GM21515 (cell line): ENCODE measurements around the gene HEATR9.
A peak's percentile ranks its signal among the peaks of the same experiment; 100 is the strongest.

ENCODE experiments used
- ATAC-seq: cut with Tn5 transposase; IDR thresholded peaks from one replicate; pipeline ENCODE4 v1.9.1; 2021; ENCODE audit not compliant: unreplicated experiment

The HEATR9 gene

DNA sequence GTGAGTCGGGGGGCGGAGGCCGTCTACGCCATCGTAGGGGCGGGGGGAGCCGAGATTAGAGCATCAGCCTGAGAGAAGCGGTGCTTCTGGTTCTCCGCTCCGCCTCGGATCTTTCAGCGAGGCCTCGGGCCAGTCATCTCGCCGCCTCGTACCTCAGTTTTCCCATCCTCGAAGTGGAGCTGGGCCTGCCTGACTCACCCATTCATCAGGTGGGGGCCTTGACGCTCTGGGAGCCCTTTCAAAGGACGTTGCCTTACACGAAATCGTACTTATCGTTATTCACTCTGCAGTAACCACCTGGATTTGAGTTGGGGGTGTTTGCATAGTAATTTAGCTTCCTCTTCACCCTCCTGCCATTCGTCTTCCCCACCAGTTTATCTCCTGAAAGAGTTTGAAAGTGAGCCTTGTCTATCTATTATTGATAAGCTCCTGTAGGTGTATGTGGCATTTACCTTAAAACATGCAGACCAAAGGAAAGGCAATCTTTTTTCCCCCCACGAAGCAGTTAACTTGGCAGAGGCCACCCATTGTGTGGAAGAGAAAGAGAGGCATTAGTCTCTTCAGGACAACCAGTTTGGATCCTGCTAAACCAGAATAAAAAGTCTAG, 58.7 kb downstream of the HEATR9 start:
- ATAC-seq = no peak

DNA sequence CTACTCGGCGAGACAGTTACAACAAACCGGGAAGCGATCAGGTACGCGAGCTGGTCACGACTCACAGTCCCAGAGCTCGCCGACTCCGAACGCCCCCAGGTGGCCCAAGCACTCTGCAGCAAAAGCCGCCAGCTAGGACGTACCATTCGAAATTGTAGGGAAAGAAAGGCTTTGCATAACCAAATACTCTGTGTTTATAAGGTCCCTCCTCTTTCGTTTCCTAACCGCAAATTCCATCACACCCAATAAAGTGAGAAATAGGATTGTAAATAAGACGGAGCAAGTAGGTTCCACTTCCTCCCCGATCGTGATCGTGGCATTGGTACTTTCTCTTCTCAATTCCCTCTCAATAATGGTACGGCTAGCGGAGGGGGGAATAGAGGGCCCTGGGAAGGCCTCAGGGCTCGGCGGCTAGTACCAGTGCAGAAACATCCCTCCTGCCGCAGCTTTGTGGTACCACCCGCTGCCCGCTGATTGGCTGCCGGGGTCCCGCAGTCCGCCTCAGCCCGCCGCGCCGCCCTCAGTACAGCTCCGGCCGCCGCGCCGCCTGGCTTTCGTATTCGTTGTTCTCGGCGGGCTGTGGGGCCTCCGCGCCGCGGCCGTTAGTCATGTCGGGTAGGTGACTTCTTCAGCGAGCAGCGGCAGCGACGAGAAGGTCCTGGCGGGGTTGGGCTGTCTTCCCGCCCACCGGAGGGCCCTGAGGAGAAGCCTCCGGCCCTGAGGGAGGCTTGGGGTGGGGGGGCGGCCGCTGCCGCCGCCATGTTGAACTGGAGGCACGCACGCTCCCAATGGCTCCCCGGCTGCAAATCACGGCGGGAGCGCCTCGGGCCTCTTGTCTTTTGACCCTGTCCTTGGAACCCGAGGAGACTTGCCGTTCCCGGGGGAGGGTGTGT, 59.5 kb downstream of the HEATR9 start, which contains the start of gene TAF15:
TSS of gene TAF15 (plus strand) at position 523 of the 893 bp plus-strand sequence. CDS start at position 609, 86 bp downstream.
- ATAC-seq = peak; percentile 89

DNA sequence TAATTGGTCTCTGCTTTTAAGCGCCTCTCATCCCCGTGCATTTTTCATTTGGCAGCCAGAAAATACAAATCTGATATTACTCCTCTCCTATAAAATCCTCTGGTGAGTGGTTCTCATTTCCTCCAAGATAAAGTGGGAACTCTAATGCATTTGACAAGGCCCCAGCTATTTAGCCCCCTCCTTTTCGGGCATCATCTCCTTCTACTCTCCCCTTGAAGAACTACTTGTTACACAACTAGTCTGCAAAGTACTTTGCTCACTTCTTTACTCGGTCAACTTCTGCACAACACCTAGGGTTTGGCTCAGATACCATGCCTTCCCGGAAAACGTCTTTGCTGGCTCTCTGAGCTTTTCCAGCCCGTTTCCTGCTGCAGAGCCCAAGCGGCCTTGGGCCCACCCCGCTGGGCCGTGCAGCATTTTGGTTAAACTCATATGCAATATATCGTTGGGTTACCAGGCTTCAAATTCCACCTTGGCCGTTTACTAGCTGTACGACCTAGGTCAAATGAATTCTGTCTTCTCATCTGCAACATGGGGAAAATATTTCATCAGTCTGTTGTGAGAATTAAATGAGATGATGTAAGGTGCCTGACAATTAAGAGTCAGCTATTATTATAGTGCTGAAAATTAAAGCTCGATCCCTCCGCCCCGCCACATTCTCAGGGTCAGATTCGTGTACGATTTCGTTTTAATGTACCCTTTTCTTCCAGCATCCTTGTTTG, 60.3 kb downstream of the HEATR9 start:
- ATAC-seq = no peak

DNA sequence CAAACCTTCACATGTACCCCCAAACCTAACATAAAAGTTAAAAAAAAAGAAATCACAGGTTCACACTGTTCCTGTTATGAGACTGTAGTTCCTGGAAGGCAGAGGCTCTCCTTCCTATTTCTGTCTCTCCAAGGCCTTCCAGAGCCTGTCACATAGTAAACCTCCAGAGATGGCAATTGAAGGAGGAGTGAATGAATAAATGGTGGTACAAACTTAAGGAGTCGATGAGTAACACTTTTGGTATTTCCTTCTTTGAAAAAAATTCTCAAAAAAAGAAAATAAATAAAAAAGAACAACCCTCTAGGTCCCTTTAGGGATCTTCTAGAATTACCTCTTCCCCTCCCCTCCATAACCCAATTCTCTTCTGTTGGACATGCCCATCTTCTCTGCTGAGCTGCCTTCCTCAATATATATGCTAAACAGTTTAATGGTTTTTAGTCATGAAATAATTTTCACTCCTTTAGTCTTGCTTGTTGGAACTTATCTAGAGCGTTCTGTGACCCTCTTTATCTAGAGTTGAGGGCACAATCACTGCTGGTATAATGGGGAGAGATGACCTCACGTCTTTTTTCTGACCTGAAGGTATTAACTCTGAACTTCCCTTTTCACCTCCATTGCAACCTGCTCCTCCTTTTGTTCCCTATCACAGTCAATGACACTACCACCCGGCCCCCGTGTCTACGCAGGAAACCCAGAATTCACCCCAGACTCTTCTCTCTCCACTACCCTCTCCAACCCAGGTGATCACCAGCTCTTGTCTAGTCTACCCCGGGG, 61.1 kb downstream of the HEATR9 start:
- no peak for ATAC-seq
